ENCODE results near the gene CYB561. TPM values are rescaled to one million over a fixed set of nuclear protein-coding genes. Genes with fewer than 3 reads are reported as not detected.

Gene CYB561
- total RNA-seq, 2 donors from 2014 or later: 50.8 to 69.9 TPM

DNA sequence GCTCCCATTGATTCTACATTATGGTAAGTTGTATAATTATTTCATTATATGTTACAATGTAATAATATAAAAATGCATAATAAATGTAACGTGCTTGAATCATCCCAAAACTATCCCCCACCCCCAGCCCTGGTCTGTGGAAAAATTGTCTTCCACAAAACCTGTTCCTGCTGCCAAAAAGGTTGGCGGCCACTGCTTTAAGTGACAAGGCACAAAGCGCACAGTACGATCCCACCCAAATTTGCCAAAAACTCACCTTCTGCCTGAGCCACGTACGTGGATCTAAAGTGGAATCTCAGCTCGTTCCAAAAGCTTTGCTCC lies 14.5 kb downstream of the CYB561 start:
- H3K36me3 Mint-ChIP-seq (ENCODE audit: low read depth): peaks cover 3% of the 10 kb centered on the region
- H3K4me1 Mint-ChIP-seq: peaks cover 33% of the 10 kb centered on the region
- H3K27me3 Mint-ChIP-seq: no peaks in the 10 kb centered on the region
- H3K27ac Mint-ChIP-seq: no peak overlapping the region
- ATAC-seq: no peak
- H3K4me3 Mint-ChIP-seq: no peak overlapping the region
- no peak for DNase-seq
- H3K9me3 ChIP-seq (ENCODE audit: control insufficient read depth, low read length, poor library complexity, severe bottlenecking): no peaks in the 10 kb centered on the region

DNA sequence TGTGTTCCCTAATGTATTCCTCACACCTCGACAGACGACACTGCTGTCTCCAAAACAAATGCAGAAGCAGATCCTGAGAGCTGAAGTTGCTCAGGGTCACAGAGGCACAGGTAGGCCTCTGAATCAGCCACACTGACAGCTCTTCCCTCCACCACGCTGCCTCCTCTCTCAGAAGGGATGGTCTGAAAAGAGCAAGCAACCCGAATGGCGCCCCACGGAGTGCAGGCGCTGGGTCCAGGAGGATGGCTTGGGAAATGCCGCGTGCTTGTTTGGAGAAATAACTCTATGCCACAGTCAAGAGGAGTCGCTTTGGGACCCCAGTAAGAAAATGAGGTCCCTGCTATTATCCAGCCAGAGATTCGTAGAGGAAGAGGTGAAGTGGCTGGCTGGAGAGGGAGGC lies 15.9 kb downstream of the CYB561 start:
- no peak for DNase-seq
- ATAC-seq: no peak
- Mint-ChIP-seq H3K4me1 (peaks cover 43% of the 10 kb centered on the region), H3K36me3 (ENCODE audit: low read depth) (peaks cover 3% of the 10 kb centered on the region), H3K27me3 (no peaks in the 10 kb centered on the region), H3K27ac (peak overlapping the region; percentile 56), H3K4me3 (no peak overlapping the region)
- H3K9me3 ChIP-seq (ENCODE audit: control insufficient read depth, low read length, poor library complexity, severe bottlenecking): no peaks in the 10 kb centered on the region

DNA sequence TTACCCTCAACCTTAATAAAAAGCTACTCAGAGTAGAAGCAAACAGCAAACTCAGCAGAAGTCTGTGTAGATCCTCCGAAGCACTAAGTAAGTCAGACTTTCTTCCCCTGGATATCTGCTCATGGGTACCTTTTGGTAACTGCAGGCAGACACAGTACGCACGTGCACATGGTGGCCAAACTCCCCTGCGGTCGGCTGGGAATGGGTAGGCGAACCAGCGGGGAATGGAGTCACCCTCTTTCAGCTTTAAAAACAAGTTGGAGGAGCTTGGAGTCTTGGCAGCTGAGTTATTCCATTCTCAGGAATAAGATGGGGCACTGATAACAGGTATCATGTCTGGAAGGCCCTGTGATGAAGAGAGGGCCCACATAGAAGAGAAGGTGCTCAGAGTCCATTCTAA lies 16.3 kb downstream of the CYB561 start:
- H3K27ac Mint-ChIP-seq: peak overlapping the region; percentile 56
- no peaks in the 10 kb centered on the region for H3K27me3 Mint-ChIP-seq
- no peaks in the 10 kb centered on the region for H3K9me3 ChIP-seq (ENCODE audit: control insufficient read depth, low read length, poor library complexity, severe bottlenecking)
- no peaks in the 10 kb centered on the region for H3K36me3 Mint-ChIP-seq (ENCODE audit: low read depth)
- DNase-seq (no peak), ATAC-seq (no peak)
- no peak overlapping the region for H3K4me3 Mint-ChIP-seq
- peaks cover 40% of the 10 kb centered on the region for H3K4me1 Mint-ChIP-seq

DNA sequence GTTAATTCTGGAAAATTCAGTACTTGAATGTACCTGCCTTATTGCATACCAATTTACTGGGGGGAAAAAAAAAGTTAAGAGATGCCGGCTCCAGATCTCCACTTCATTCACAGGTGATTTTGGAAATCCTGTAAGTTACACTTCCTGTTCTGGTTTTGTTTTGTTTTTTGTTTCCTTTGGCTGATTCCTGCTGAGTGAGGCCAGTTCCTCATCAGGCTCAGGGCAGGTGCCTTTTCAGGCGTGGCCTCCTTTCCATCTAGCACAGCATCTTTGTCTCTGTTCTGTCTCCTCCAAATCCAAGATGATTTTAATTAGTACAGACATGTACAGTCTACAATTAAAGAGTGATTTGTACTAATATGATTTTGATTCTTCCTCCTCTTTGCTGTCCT lies 19.2 kb downstream of the CYB561 start:
- H3K4me3 Mint-ChIP-seq: peak overlapping the region; percentile 57
- H3K4me1 Mint-ChIP-seq: peaks cover 34% of the 10 kb centered on the region
- H3K36me3 Mint-ChIP-seq (ENCODE audit: low read depth): no peaks in the 10 kb centered on the region
- ATAC-seq (no peak), DNase-seq (no peak)
- no peak overlapping the region for H3K27ac Mint-ChIP-seq
- H3K9me3 ChIP-seq (ENCODE audit: control insufficient read depth, low read length, poor library complexity, severe bottlenecking): no peaks in the 10 kb centered on the region
- H3K27me3 Mint-ChIP-seq: no peaks in the 10 kb centered on the region

DNA sequence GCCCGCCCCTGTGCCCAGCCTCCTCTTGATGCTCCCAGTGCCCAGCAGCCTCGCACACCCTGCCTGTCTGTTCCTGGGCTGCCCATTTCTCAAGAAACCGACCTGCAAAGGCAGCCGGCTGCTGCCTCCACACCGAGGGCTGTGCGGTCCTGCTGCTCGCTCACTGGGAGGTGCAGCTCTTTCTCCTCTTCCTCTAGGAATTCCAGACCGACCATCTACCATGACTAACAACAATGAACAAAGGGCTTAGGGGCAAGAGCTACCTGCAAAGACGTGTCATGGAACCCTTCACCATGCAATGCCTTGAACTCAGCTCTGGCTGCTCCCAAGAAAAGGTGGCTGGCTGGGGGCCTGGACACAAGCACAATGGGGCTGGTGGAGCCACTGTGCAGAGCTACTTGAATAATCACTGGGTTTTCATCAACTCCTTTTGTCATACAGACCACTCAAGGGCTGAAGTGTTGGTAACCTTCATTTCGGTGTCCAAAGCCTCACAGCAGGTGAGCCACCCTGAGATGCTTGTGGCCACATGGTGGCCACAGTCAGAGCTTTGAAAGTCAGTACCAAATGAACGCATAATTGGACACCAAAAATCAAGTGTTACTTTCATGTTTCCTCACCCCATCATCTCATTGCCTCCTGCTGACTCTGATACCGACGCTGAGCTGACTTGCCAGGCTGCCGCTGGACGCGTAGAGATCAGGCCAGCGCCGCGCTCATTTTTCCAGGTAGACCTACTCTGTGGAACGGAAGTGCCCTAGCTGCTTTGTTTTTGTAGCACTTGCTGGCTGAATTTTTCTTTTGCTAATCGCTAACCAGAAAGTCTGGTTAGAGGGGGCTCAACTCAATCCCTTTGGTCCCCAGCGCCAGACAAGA lies 19.8 kb downstream of the CYB561 start:
- H3K4me1 Mint-ChIP-seq: peaks cover 34% of the 10 kb centered on the region
- ATAC-seq: no peak
- DNase-seq: no peak
- peak overlapping the region; percentile 47 for H3K4me3 Mint-ChIP-seq
- H3K9me3 ChIP-seq (ENCODE audit: control insufficient read depth, low read length, poor library complexity, severe bottlenecking): no peaks in the 10 kb centered on the region
- peak overlapping the region; percentile 9 for H3K27ac Mint-ChIP-seq
- H3K27me3 Mint-ChIP-seq: no peaks in the 10 kb centered on the region
- H3K36me3 Mint-ChIP-seq (ENCODE audit: low read depth): peaks cover under 1% of the 10 kb centered on the region

DNA sequence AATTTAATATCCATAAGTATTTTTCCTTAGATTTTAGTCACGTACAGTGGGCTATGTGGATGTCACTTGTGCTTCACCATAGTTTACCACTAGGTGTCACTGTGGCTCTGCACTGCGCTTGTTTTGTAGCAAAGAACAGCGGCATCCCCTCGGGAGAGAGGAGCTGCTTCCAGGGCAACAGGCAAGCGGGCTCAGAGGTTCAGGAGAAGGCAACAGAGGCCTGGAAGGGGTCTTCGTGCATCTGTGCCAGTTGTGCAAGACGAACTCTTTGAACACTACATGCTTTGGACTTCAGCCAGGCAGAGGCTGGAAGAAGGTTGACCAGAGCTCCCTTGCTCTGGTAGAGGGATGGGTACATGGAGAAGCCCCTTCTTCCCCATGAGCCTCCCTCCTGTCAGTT lies 20.6 kb downstream of the CYB561 start:
- peaks cover 35% of the 10 kb centered on the region for H3K4me1 Mint-ChIP-seq
- peak; percentile 41 to 52 (median 45) for DNase-seq
- no peaks in the 10 kb centered on the region for H3K27me3 Mint-ChIP-seq
- no peaks in the 10 kb centered on the region for H3K9me3 ChIP-seq (ENCODE audit: control insufficient read depth, low read length, poor library complexity, severe bottlenecking)
- H3K27ac Mint-ChIP-seq: no peak overlapping the region
- peak overlapping the region; percentile 25 for H3K4me3 Mint-ChIP-seq
- H3K36me3 Mint-ChIP-seq (ENCODE audit: low read depth): peaks cover 2% of the 10 kb centered on the region
- ATAC-seq: peak; percentile 86

DNA sequence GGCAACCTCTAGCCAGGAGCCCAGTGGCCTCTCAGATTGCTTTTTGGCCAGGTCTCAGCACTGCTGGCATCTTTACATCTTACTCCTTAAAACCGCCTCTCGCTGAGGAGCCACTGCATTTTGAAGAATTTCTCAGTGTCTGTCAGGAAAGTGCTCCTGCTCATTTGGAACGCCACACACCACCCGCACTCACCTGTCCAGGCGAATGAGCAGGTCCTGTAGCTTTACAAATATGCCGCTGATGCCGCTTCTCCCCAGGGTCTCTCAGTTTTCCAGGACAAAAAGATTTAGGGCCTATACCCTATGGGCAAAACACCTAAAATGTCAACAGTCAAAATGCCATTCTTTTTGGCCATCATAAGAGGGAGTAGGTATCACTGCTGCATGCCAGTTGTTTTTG lies 22.1 kb downstream of the CYB561 start:
- Mint-ChIP-seq H3K36me3 (ENCODE audit: low read depth) (peaks cover 2% of the 10 kb centered on the region), H3K27ac (no peak overlapping the region), H3K27me3 (no peaks in the 10 kb centered on the region), H3K4me1 (peaks cover 44% of the 10 kb centered on the region), H3K4me3 (no peak overlapping the region)
- ATAC-seq: no peak
- DNase-seq: no peak
- H3K9me3 ChIP-seq (ENCODE audit: control insufficient read depth, low read length, poor library complexity, severe bottlenecking): no peaks in the 10 kb centered on the region

DNA sequence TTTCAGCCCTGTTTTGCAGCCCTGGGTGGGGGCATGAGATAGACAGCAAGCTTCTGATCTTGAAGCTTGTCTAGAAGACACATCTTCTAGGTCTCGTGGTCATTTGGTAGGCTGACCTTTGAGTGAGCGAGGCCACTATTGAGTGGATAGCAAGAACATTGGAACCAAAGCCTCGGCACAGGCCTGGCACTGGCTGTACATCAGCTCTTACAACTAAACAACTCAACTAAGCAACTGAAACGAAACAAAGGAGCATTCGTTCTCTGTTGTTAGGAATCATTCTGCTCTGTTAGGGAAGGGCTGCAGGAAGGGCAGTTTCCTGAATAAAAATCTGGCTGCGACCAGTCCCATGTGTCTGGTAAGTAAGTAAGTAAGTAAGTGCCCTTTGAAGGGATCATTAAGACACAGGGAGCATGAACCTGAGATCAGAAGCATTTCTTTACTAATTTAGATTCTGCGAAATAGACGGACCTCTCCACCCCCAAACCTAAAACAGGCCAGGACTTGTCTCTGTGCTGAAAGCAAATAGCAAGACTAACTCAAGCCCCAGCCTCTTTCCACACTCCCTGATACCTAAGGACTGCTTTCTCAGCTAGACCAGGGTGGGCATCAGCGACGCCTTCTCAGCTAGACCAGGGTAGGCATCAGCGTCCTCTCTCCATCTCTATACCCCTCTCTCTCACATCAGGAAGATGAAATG lies 22.7 kb downstream of the CYB561 start:
- no peak for ATAC-seq
- H3K36me3 Mint-ChIP-seq (ENCODE audit: low read depth): peaks cover 2% of the 10 kb centered on the region
- peaks cover 44% of the 10 kb centered on the region for H3K4me1 Mint-ChIP-seq
- no peak for DNase-seq
- no peak overlapping the region for H3K27ac Mint-ChIP-seq
- no peaks in the 10 kb centered on the region for H3K27me3 Mint-ChIP-seq
- H3K9me3 ChIP-seq (ENCODE audit: control insufficient read depth, low read length, poor library complexity, severe bottlenecking): no peaks in the 10 kb centered on the region
- no peak overlapping the region for H3K4me3 Mint-ChIP-seq

DNA sequence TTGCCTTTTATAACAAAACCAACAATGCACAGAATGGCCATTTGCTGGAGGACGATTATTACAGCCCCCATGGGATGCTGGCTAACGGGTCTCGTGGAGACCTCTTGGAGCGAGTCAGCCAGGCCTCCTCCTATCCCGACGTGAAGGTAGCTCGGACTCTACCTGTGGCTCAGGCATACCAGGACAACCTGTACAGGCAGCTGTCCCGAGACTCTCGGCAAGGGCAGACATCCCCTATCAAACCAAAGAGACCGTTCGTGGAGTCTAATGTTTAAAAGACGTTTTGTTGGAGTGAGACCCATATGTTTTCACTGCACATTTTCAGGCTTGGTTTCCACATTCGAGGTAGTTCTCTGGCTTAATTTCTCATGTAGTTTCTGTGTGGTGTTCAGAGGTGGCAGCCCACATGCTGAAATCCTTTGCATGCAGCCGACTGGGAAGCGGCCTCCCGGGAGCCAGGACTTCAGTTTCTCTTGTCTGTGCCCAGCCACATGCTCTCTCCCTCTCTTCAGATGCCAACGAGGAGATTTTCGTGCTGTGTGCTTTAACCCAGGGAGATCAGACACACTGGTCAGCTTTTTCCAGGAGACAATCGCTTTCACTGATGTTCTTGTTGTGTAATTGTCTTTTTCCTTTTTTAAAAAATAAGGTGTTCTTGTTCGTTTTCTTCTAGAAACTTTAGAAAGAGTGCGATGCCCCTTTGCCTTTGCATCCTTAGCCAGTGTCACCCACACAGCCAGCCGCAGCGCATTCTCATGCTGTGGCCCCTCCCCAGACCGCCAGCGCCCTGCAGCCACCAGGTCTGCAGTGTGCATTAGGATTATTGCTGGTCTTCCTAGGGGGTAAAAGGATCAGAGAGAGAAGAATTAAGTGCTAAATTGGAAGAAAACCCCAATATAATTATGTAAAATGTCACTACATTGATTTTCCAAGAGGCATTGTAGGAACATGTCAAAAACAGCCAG lies 24.1 kb downstream of the CYB561 start:
- peaks cover 2% of the 10 kb centered on the region for H3K36me3 Mint-ChIP-seq (ENCODE audit: low read depth)
- no peak overlapping the region for H3K27ac Mint-ChIP-seq
- DNase-seq (no peak), ATAC-seq (no peak)
- no peak overlapping the region for H3K4me3 Mint-ChIP-seq
- peaks cover 30% of the 10 kb centered on the region for H3K4me1 Mint-ChIP-seq
- no peaks in the 10 kb centered on the region for H3K9me3 ChIP-seq (ENCODE audit: control insufficient read depth, low read length, poor library complexity, severe bottlenecking)
- H3K27me3 Mint-ChIP-seq: no peaks in the 10 kb centered on the region

DNA sequence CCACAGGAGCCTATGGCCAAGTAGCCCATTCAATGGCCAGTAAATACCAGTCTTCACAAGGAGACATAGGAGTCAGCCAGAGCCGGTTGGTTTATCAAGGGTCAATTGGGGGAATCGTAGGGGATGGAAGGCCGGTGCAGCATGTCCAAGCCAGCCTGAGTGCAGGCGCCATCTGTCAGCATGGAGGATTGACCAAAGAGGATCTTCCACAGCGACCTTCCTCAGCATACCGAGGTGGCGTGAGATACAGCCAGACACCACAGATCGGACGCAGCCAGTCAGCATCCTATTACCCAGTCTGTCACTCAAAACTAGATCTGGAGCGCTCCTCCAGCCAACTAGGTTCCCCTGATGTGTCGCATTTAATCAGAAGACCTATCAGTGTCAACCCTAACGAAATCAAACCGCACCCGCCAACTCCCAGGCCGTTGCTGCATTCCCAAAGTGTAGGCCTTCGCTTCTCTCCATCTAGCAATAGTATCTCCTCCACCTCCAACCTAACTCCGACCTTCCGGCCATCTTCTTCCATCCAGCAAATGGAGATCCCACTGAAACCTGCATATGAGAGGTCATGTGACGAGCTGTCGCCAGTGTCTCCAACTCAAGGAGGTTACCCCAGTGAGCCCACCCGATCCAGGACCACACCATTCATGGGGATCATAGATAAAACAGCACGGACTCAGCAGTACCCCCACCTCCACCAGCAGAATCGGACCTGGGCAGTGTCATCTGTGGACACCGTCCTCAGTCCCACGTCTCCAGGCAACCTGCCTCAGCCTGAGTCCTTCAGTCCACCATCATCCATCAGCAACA lies 25.0 kb downstream of the CYB561 start:
- DNase-seq: no peak
- Mint-ChIP-seq H3K27me3 (no peaks in the 10 kb centered on the region), H3K4me3 (peak overlapping the region; percentile 75), H3K4me1 (peaks cover 21% of the 10 kb centered on the region), H3K36me3 (ENCODE audit: low read depth) (peaks cover 2% of the 10 kb centered on the region), H3K27ac (peak overlapping the region; percentile 71)
- no peak for ATAC-seq
- H3K9me3 ChIP-seq (ENCODE audit: control insufficient read depth, low read length, poor library complexity, severe bottlenecking): no peaks in the 10 kb centered on the region

DNA sequence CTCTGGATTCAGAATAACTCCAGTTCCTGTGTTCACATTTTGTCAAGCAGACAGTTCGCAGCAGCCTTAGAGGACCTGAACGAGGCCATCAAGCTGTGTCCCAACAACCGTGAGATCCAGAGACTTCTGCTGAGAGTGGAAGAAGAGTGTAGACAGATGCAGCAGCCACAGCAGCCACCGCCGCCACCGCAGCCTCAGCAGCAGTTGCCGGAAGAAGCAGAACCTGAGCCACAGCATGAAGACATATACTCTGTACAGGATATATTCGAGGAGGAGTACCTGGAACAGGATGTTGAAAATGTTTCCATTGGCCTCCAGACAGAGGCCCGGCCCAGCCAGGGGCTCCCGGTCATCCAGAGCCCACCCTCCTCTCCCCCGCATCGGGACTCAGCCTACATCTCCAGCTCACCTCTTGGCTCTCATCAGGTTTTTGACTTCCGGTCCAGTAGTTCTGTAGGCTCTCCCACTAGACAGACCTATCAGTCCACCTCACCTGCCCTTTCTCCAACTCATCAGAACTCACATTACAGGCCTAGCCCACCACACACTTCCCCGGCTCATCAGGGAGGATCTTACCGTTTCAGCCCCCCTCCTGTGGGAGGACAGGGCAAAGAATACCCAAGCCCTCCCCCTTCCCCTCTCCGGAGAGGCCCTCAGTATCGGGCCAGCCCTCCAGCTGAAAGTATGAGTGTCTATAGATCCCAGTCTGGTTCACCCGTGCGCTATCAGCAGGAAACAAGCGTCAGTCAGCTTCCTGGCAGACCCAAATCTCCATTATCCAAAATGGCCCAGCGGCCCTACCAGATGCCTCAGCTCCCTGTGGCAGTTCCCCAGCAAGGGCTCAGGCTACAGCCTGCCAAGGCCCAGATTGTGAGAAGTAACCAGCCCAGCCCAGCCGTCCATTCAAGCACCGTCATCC lies 25.9 kb downstream of the CYB561 start:
- no peak for DNase-seq
- H3K27ac Mint-ChIP-seq: peak overlapping the region; percentile 71

DNA sequence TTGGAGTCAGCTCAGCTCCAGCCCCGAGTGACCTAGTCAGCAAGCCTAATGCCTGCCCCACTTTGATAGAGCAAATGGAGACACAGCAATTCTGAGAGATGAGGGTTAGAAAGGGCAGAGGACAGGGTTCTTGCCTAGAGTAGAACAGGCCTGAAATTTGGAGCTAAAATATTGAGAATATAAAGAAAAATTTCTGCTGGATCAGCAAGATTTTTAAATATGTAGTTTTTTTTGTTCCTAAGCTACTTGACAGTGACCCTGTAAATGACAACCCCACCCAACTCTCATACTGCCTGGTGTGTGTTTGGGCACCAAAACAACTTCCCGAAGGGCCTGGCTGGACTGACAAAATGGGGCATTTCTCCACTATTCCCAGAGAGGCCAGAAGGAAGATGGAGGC lies 26.7 kb downstream of the CYB561 start:
- H3K27me3 Mint-ChIP-seq: no peaks in the 10 kb centered on the region
- ATAC-seq (no peak), DNase-seq (no peak)
- peaks cover 2% of the 10 kb centered on the region for H3K36me3 Mint-ChIP-seq (ENCODE audit: low read depth)
- H3K4me3 Mint-ChIP-seq: no peak overlapping the region
- H3K4me1 Mint-ChIP-seq: peaks cover 16% of the 10 kb centered on the region
- peak overlapping the region; percentile 71 for H3K27ac Mint-ChIP-seq
- no peaks in the 10 kb centered on the region for H3K9me3 ChIP-seq (ENCODE audit: control insufficient read depth, low read length, poor library complexity, severe bottlenecking)

More for the DNA sequence above, 25.9 kb downstream of the CYB561 start:
- Mint-ChIP-seq H3K36me3 (ENCODE audit: low read depth) (peaks cover 2% of the 10 kb centered on the region), H3K4me3 (peak overlapping the region; percentile 75), H3K4me1 (peaks cover 16% of the 10 kb centered on the region), H3K27me3 (no peaks in the 10 kb centered on the region)
- no peaks in the 10 kb centered on the region for H3K9me3 ChIP-seq (ENCODE audit: control insufficient read depth, low read length, poor library complexity, severe bottlenecking)
- peak; percentile 87 for ATAC-seq
